ENCODE measurements around the gene ANKRA2. TPM values are rescaled to one million over a fixed set of nuclear protein-coding genes. Genes with fewer than 3 reads are reported as not detected.
"Not testable (repeated sequence)": the region's sequence is repeated elsewhere in the genome, so short reads cannot be mapped to it uniquely, and the experiment has no call there.

The ANKRA2 gene
- total RNA-seq, 6 donors from 2014 or later: 14.1 to 84.9 (median 19.7) TPM

- WGBS, 2 donors: 10 to 15% methylated on average over 4 of the region's 4 CpGs
- peak overlapping the region; percentile 30 to 72 (median 44) for H3K27ac ChIP-seq
- H3K27me3 ChIP-seq: no peaks in the 10 kb centered on the region
- TF ChIP-seq CTCF (IDR thresholded peaks at IDR 0.05) (no peak), POLR2AphosphoS5 (IDR thresholded peaks at IDR 0.05) (no peak), EP300 (IDR thresholded peaks at IDR 0.05) (no peak), POLR2A (IDR thresholded peaks at IDR 0.05) (no peak)
- H3K36me3 ChIP-seq: no peaks in the 10 kb centered on the region
- no peak overlapping the region for H3K4me3 ChIP-seq
- no peaks in the 10 kb centered on the region for H3K9me3 ChIP-seq
- peaks cover 0 to 24% (median 14%) of the 10 kb centered on the region in 4 donors for H3K4me1 ChIP-seq
- ATAC-seq (ENCODE audit: low FRiP score in 2 of 2) (peak in 1 of 2 donors; percentile 69), DNase-seq (peak in 1 of 2 donors; percentile 51)
Measured at GRCh38 chr5:73515232-73515631, 50.2 kb downstream of the ANKRA2 start.

DNA sequence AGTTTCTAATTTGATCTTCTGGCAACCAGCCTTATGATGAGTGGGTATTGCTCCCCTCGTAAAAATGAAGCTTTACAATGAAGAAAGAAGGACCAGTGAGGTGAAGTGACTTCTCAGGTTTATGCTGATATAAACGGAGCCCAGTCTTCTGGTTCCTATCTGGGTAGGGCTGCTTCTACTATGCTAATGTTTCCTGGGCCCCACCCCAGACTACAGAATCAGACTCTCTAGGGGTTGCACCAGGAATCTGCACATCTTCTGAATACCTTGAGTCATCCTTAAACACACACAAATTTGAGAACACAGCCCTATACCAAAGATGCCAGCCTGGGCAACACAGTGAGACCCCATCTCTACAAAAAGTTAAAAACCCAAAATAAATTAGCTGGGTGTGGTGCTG is 51.0 kb downstream of the ANKRA2 start:
- Histone ChIP-seq H3K36me3 (no peaks in the 10 kb centered on the region), H3K4me1 (peaks cover 0 to 18% (median 12%) of the 10 kb centered on the region in 4 donors), H3K27me3 (no peaks in the 10 kb centered on the region), H3K9me3 (no peaks in the 10 kb centered on the region), H3K27ac (no peak overlapping the region), H3K4me3 (no peak overlapping the region)
- 64 to 69% methylated on average over 2 of the region's 2 CpGs for WGBS, 2 donors
- DNase-seq (no peak), ATAC-seq (ENCODE audit: low FRiP score in 2 of 2) (no peak)
- no peak for TF ChIP-seq POLR2AphosphoS5 (IDR thresholded peaks at IDR 0.05)
- TF ChIP-seq CTCF (IDR thresholded peaks at IDR 0.05): no peak
- TF ChIP-seq EP300 (IDR thresholded peaks at IDR 0.05): no peak

DNA sequence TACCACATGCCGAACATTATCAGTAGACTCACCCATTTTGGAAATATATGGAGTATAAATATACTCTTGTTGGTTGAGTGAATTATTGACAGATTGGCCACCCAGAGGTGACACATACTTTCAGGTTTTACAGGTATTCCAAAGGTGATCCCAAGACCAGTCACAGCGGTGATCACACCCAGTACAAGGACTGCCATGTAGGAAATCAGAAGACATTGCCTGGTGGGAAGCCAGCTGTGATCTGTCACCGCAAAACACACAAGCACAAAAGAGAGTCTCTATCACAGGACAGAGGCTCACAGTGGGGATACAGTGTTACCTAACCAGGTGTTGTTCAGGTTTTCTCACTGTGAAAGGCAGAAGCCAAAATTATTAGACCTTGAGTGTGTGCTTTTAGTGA is 51.4 kb downstream of the ANKRA2 start:
- H3K4me3 ChIP-seq: no peak overlapping the region
- H3K36me3 ChIP-seq: no peaks in the 10 kb centered on the region
- no peak overlapping the region for H3K27ac ChIP-seq
- DNase-seq (no peak), ATAC-seq (ENCODE audit: low FRiP score in 2 of 2) (peak in 1 of 2 donors; percentile 15)
- TF ChIP-seq POLR2AphosphoS5 (IDR thresholded peaks at IDR 0.05) (no peak), CTCF (IDR thresholded peaks at IDR 0.05) (no peak), POLR2A (IDR thresholded peaks at IDR 0.05) (no peak), EP300 (IDR thresholded peaks at IDR 0.05) (no peak)
- 74 to 100% methylated on average over 3 of the region's 3 CpGs for WGBS, 2 donors
- no peaks in the 10 kb centered on the region for H3K27me3 ChIP-seq
- peaks cover 0 to 17% (median 12%) of the 10 kb centered on the region in 4 donors for H3K4me1 ChIP-seq
- no peaks in the 10 kb centered on the region for H3K9me3 ChIP-seq

DNA sequence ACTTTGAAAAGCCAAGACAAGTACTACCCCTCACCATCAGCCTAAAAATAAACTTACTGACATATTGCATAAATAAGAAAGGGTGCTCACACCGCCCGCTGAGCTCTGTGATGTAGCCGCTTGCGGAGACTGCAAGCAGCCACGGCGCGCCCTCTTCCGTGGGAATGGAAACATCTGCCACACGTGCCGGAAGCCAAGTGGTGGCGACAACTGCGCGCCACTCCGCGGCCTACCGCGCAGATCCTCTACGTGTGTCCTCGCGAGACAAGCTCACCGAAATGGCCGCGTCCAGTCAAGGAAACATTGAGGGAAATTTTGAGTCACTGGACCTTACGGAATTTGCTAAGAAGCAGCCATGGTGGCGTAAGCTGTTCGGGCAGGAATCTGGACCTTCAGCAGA is 56.9 kb downstream of the ANKRA2 start:
- H3K9me3 ChIP-seq, H3K27me3 ChIP-seq, H3K4me3 ChIP-seq: not testable (repeated sequence)
- peaks cover 3 to 14% (median 9%) of the 10 kb centered on the region in 4 donors for H3K4me1 ChIP-seq
- H3K27ac ChIP-seq: peak overlapping the region in 1 of 4 donors; percentile 16
- peaks cover 23 to 32% (median 24%) of the 10 kb centered on the region in 4 donors for H3K36me3 ChIP-seq
- 96% methylated on average over 26 of the region's 26 CpGs for WGBS, 2 donors
- DNase-seq (peak in 1 of 2 donors; percentile 68), ATAC-seq (ENCODE audit: low FRiP score in 2 of 2) (peak in 1 of 2 donors; percentile 26)

GRCh38 chr5:73507062-73507461 is 58.4 kb downstream of the ANKRA2 start:
- TF ChIP-seq POLR2AphosphoS5 (IDR thresholded peaks at IDR 0.05): no peak
- peak in 1 of 4 donors; percentile 39 for TF ChIP-seq EP300 (IDR thresholded peaks at IDR 0.05)
- H3K9me3 ChIP-seq: no peaks in the 10 kb centered on the region
- DNase-seq (no peak), ATAC-seq (ENCODE audit: low FRiP score in 2 of 2) (no peak)
- peaks cover 3 to 14% (median 9%) of the 10 kb centered on the region in 4 donors for H3K4me1 ChIP-seq
- no peaks in the 10 kb centered on the region for H3K27me3 ChIP-seq
- no peak overlapping the region for H3K4me3 ChIP-seq
- H3K27ac ChIP-seq: peak overlapping the region in 3 of 4 donors; percentile 57 to 80 (median 73)
- peaks cover 31 to 47% (median 37%) of the 10 kb centered on the region in 4 donors for H3K36me3 ChIP-seq
- 44 to 46% methylated on average over 2 of the region's 2 CpGs for WGBS, 2 donors

DNA sequence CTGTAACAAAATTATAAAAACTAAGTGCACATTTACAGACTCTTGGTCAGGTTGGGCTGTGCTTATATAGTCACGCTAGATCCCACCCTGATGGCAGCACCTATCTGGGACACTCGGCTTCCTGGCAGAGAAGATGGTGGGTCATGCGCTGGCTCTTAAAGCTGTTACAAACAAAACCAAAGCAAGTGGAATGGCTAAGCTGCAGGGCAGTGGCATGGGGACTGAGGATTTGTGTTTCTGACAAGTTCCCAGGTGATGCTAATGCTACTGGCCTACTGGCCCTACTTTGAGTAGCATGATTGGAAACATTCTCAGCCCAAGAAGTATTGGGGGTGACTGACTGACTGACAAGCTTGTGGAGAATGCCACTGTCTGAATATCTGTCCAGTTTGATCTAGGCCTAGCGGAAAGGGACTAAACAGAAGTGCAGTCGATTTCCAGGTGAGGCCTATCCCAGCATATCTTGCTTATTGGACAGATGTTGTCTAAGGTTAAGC is 58.9 kb downstream of the ANKRA2 start:
- peak overlapping the region; percentile 34 to 80 (median 57) for H3K27ac ChIP-seq
- TF ChIP-seq EP300 (IDR thresholded peaks at IDR 0.05) (no peak), POLR2AphosphoS5 (IDR thresholded peaks at IDR 0.05) (no peak), POLR2A (IDR thresholded peaks at IDR 0.05) (no peak), CTCF (IDR thresholded peaks at IDR 0.05) (no peak)
- 77 to 84% methylated on average over 5 of the region's 5 CpGs for WGBS, 2 donors
- no peak for ATAC-seq (ENCODE audit: low FRiP score in 2 of 2)
- H3K9me3 ChIP-seq: no peaks in the 10 kb centered on the region
- H3K36me3 ChIP-seq: peaks cover 31 to 52% (median 40%) of the 10 kb centered on the region in 4 donors
- no peaks in the 10 kb centered on the region for H3K27me3 ChIP-seq
- no peak overlapping the region for H3K4me3 ChIP-seq
- DNase-seq: no peak
- peaks cover 3 to 15% (median 11%) of the 10 kb centered on the region in 4 donors for H3K4me1 ChIP-seq
